Stimulated activated CD4-positive, alpha-beta T cell treated with anti-CD3 and anti-CD28 coated beads, TNF-alpha, amount 100 ng/mL, for 24 hours (primary cell): ENCODE measurements around the gene AP1G1.
"Not testable (repeated sequence)": the region's sequence is repeated elsewhere in the genome, so short reads cannot be mapped to it uniquely, and the experiment has no call there.

Experiments used
- DNase-seq, 3 experiments: peaks; one replicate each; pipeline ENCODE4 v3.0.0-alpha.2; 2020; ENCODE audit warnings: low read depth in 3 of 3

Gene AP1G1

DNA sequence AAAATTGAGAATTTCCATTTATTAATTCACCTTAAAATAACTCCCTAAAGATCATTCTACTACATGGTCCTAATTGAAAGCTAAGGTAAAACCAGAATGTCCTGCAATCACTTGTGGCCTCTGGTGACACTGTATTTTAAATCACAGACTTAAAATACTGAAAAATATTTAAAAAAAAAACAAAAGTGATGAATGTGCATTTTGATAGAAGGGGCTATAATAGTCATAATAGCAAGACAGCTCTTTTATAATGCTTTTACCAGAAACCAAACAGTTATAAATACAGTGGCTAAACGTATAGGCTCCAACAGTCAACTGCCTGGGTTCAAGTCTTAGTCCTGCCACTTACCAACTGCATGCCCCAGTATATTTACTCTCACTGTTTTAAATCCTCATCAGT is 105.3 kb downstream of the AP1G1 start:
- DNase-seq, result no peak

GRCh38 chr16:71700831-71701230 is 107.8 kb downstream of the AP1G1 start:
- no peak for DNase-seq

- DNase-seq, result no peak
Measured at GRCh38 chr16:71698491-71698890, 110.1 kb downstream of the AP1G1 start.

GRCh38 chr16:71693164-71693563 is 115.5 kb downstream of the AP1G1 start:
- no peak for DNase-seq

DNA sequence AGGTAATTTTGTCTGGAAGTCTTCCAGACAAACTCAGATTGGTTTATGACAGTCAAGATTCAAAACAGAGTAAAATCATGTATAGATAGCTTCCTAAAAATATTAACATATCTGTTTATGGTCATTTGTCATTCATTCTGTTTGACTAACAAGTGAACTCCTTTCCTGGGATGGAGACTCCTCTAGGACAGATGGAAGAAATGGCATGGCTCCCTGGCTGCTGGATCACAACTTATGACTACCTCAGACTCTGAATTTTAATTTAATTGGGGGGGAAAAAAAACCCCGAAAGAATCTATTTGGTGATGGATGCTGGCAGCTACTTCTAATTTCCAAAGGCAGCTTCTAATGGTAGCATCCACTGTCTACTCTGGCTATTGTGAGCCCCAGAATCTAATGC is 118.7 kb downstream of the AP1G1 start:
- no peak for DNase-seq

DNA sequence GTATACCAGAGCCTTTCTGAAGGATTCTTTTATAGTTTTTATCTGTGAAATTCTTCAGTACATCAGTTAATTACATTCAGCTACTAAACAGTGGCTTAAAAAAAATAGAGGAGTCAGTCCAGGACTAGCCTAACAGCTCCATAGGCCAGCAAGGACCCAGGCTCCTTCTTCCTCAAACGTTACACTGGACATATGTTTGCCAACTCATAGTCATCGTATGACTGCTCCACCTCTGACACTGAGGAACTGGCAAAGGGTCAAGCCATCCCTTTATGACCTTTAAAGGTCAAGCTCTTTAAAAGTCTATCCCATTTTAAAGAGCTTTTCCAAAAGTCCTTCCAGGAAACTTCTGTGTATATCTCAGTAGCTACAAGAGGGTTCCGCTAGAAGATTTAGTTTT is 120.8 kb downstream of the AP1G1 start:
- no peak for DNase-seq

GRCh38 chr16:71684280-71684679 is 124.4 kb downstream of the AP1G1 start:
- not testable (repeated sequence) for DNase-seq

GRCh38 chr16:71681360-71681759 is 127.3 kb downstream of the AP1G1 start:
- no peak for DNase-seq
